HG02943 (cell line): ENCODE measurements around the gene EXOSC7.
"Not testable (repeated sequence)": the region's sequence is repeated elsewhere in the genome, so short reads cannot be mapped to it uniquely, and the experiment has no call there.

Experiments
- ATAC-seq: cut with Tn5 transposase; IDR thresholded peaks from one replicate; pipeline ENCODE4 v1.9.1; 2021; ENCODE audit warnings: mild to moderate bottlenecking, low read depth, moderate library complexity; ENCODE audit not compliant: unreplicated experiment

The EXOSC7 gene

DNA sequence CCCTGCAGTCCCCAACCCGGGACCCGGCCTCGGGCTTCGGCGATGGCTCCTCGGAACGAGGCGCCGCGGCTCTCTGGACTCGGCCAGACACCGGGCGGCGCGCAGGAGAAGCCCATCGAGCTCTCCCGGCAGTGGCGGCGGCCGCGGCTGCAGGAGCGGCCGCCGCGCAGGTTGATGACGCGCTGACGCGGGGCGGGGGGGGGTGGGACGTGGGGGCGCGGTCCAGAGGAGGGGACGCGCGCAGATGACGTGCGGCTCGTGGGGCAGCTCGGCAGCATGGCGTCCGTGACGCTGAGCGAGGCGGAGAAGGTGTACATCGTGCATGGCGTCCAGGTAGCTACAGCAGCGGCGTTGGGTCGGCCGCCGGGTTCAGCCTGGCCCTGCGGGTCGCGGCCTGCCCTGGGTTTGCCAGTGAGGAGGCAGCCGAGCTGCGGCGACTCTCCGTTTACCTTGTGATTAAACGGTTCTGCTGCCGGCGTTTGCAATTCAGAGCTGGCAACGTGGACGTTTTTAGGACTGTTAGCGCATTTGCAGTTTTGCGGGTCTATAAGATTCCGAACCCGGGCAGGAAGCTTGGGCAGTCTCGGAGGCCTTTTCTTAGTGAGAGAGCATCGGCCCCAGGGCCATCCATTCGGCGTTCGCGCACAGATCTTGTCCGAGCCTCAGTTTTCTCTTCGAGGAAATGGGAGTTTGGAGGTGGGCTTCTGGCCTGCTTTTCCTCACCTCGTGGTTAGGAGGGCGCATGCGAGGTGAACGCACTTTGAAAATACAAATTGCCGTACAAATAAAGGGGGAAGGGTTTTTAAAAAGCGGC lies at the start of gene EXOSC7, which contains the start of gene ZDHHC3:
TSS of gene EXOSC7 (plus strand) at position 243 of the 814 bp plus-strand sequence. CDS start at position 277, 34 bp downstream.
TSS of gene ZDHHC3 (minus strand) at position 173 of the 814 bp plus-strand sequence. CDS start 16,738 bp downstream, outside the sequence.
- ATAC-seq = peak; percentile 77

- no peak for ATAC-seq
These were observed 49.1 kb upstream of the EXOSC7 start for GRCh38 chr3:44926921-44927320.

DNA sequence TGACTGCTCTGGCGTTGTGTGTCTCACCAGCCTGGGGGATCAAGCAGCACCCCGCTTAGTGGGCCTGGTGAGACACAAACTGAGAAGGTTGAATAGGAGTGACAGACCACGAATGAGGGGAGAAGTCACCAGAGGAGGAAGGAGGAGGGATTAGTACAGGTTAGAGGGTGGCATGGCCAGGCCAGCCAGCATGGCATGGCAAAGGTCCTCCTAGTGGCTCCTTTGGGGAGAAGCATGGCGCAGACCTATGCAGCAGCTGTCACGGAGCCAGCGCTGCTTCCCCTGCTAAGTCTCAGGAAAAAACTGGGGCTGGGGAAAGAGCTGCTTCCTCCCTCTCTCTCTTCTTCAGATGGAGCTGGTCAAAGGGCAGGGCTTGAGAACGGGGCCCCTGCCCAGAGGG lies 48.7 kb upstream of the EXOSC7 start:
- no peak for ATAC-seq

DNA sequence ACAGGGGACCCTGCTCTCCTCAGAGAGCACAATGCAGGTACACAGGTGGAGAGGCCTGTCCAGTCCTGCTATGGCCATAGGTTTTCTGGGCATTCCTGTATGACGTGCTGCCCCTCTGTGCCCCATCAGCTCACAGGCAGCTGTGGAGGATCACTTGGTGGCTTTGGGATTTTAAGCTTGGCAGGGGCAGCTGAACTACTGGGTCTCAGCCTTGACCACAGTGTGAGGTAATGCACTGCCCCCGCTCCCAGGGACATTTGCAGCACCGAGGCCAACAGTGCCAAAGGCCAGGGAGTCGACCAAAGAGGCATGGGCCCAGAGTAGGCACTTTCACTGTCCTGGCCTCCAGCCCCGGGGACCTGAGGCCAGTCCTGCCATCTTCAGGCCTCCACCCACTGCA lies 46.3 kb upstream of the EXOSC7 start:
- ATAC-seq = no peak

DNA sequence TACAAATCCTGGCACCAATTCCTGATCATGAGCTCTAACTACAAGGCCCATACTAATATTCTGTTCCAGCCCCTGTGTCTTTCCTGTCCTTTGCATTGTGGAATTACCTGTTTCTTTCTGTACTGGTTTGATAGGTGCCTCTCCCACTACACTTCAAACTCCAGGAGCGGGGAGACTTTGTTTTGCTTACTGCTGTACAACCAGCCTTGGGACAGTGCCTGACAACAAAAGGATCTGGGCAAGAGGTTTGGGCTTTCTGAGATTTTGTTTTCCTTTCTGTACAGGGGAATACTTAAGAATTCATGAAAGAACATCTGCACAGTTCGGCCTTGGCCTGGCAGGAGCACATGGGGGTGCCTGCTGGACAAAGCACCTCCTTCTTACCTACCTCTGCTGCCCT lies 45.1 kb upstream of the EXOSC7 start:
- ATAC-seq = no peak

DNA sequence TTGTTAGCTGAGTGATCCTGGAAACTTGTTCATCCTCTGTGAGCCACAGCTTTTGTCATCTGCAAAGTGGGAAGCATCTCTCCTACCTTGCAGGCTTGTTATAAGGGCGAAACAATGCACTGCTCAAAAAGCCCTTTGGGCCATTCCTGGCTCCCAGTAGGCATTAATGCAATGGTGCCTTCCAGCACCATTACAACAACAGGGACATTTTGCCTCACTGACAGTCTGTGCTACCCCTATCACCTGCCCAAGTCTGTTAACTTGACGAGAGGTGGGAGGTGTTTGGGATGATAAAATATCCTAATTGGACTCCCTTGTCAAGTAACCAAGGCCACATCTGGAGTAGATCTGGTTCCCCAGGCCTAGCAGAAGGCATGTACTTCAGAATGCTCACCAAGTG lies 44.3 kb upstream of the EXOSC7 start:
- ATAC-seq = no peak

GRCh38 chr3:44932271-44932670 lies 43.8 kb upstream of the EXOSC7 start:
- ATAC-seq = no peak

GRCh38 chr3:44932986-44933944 lies 42.8 kb upstream of the EXOSC7 start:
- ATAC-seq = no peak

- ATAC-seq = no peak
These were observed 36.4 kb upstream of the EXOSC7 start for GRCh38 chr3:44939581-44940036.

GRCh38 chr3:44942202-44942921 lies 33.7 kb upstream of the EXOSC7 start:
- no peak for ATAC-seq

- ATAC-seq = no peak
These were observed 27.8 kb upstream of the EXOSC7 start for GRCh38 chr3:44948239-44948638.

DNA sequence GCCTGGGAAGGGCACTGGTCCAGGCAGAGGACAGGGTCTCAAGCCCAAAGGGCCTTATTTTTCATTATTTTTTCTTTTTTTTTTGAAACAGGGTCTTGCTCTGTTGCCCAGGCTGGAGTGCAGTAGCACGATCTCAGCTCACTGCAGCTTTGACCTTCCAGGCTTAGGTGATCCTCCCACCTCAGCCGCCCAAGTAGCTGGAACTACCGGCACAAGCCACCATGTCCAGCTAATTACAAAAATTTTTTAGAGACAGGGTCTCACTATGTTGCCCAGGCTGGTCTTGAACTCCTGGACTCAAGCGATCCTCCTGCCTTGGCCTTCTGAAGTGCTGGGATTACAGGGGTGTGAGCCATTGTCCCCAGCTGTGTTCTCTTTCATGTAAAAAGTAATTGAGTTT lies 26.3 kb upstream of the EXOSC7 start:
- not testable (repeated sequence) for ATAC-seq

DNA sequence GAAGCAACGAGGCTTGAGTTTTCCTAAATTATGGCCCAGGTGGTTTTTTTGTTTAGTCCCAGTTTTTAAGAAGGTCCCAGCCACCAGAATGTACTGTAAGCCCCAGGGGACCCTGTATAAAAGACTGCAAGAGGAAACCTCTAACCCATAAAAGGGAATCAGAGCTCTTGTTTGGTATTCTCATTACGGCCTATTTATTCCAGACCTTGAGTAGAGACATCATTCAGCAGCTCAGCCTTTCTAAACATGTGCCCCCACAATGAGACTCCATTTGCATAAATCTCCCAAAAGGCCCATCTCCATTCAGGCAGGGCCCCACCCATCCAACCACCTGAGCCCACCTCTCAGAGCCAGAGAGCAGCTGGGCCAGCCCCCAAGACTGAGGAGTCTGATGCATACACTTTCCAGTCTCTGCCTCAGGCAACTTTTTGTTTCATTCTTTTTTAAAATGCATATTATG lies 25.7 kb upstream of the EXOSC7 start:
- no peak for ATAC-seq

DNA sequence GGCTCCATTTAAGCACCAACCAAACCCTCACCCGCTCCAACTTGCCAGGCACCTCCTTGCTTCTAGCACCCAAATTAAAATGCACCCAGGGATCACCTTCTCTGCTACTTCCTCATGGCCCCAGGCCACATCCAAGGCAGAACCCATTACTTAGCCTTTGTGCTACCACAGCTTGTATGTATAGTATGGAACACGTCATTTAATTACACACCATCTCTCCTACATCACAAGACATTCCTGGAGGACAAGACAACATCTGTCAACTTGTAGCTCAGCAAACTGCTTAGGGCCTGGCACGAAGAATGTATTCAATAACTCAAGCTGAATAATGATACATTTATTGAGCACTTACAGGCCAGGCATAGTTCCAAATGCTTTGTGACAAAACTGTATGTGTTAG lies 23.4 kb upstream of the EXOSC7 start:
- no peak for ATAC-seq

- ATAC-seq = no peak
These were observed 21.7 kb upstream of the EXOSC7 start for GRCh38 chr3:44954304-44954703.

- ATAC-seq = no peak
These were observed 21.1 kb upstream of the EXOSC7 start for GRCh38 chr3:44954962-44955361.

GRCh38 chr3:44955917-44956316 lies 20.1 kb upstream of the EXOSC7 start:
- no peak for ATAC-seq

DNA sequence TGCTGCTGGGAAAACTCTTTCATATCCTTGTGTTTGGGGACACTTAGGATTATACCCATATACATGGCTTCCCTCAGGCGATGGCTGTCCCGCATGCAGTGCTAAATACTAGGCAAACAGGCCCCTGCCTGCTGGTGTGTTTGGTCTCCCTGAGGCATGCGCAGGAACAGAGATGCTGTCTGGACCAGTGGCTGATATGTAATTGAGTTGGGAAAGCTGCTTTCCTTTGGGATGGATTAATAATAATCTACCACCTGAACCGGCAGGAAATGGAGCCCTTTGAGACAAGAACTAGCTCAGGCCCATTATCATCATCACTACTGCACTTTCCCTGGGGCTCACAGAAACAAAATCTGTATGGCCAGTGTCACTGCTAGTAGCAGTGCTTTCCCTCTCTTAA lies 18.1 kb upstream of the EXOSC7 start:
- no peak for ATAC-seq

DNA sequence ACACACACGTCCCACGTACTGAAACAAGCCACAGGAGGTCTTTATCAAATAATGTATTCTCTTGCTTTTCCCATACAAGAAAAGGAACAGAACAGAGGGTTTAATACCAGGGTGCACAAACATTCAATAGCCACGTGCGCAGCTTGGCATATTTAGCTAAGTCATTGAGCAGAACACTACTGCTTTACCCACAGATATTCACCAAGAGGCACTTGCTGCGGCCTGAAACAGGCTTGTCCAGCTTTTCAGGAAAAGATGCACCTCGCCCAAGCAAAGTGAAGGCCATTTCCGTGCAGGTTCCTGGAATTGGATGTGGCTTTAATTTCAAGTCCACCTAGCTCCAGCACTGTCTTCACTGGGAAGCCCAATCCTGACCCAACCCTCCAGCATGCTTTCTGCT lies 17.7 kb upstream of the EXOSC7 start:
- ATAC-seq = no peak

DNA sequence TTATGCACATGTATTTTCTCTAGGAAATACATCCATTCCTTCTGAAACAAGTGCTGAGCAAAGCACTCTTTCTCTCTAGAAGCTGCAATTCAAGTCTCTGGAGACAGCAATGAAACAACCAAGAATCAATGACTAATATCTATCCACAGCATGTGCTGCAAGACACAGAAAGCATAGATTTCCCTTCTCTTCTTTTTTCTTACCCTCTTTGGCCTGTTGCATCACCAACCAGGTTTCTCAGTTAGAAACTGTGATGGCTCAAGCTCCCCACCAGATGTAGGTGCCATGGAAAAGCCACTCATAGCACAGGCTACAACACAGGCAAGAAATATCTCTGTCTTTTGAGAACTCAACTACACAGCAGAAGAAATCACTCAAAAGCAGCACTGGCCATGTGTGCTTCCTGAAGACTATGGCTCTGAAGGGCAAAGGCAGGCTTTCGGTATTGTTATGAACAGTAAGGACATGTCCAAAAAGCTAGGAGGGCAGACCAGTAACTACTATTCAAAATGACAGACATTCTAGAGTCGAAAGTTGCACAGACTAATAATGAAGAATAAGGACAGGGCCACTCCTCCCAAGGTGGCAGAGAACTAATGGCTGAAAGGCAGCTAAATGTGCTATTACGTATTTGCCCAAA lies 15.5 kb upstream of the EXOSC7 start:
- ATAC-seq = no peak
